Activated CD8-positive, alpha-beta memory T cell treated with anti-CD3 and anti-CD28 coated beads for 4 hours (primary cell): ENCODE data around the gene CRIM1.
"Not testable (repeated sequence)": the region's sequence is repeated elsewhere in the genome, so short reads cannot be mapped to it uniquely, and the experiment has no call there.

Experiments
- DNase-seq, 2 donors: peaks; one replicate each; pipeline ENCODE4 v3.0.0-alpha.2; 2020; ENCODE audit warnings: low read depth in 2 of 2

The CRIM1 gene, protein sequence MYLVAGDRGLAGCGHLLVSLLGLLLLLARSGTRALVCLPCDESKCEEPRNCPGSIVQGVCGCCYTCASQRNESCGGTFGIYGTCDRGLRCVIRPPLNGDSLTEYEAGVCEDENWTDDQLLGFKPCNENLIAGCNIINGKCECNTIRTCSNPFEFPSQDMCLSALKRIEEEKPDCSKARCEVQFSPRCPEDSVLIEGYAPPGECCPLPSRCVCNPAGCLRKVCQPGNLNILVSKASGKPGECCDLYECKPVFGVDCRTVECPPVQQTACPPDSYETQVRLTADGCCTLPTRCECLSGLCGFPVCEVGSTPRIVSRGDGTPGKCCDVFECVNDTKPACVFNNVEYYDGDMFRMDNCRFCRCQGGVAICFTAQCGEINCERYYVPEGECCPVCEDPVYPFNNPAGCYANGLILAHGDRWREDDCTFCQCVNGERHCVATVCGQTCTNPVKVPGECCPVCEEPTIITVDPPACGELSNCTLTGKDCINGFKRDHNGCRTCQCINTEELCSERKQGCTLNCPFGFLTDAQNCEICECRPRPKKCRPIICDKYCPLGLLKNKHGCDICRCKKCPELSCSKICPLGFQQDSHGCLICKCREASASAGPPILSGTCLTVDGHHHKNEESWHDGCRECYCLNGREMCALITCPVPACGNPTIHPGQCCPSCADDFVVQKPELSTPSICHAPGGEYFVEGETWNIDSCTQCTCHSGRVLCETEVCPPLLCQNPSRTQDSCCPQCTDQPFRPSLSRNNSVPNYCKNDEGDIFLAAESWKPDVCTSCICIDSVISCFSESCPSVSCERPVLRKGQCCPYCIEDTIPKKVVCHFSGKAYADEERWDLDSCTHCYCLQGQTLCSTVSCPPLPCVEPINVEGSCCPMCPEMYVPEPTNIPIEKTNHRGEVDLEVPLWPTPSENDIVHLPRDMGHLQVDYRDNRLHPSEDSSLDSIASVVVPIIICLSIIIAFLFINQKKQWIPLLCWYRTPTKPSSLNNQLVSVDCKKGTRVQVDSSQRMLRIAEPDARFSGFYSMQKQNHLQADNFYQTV

DNA sequence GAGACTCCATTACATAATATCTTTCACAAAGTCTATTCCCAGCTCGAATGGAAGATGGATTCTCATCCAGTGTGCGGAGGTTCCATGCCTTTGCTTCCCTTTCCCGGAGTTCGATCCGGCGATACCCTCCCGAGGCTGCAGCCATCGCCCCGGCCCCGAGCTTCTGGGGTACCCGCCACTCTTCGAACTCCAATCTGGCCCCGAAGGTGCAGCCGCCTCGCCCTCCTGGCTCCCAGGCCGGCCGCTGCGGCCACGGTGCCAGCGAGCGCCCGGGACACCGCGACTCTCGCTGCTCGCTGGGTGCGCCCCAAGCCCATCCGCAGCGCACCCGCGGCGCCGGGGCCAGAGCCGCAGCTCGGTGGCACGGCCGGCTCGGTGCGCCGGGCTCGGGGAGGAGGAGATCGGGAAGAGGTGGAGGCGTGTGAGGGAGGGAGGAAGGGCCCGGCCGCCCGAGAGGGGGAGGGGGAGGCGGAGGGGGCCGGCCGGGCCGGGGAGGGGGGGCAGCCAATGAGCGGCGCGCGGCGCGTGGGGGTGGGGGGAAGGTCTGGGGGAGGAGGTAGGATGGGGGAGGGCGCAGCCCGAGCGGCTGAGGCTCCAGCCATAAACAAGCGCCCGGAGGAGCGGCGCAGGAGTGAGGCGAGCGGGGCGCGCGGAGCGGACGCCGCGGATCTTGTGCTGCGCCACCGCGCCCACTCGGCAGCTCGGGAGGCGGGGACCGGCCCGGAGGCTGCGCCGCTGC, at the start of gene CRIM1:
Gene CRIM1, plus strand, starts transcription at position 628 of the 739 bp plus-strand sequence. CDS start 515 bp downstream, outside the sequence.
- DNase-seq, result peak in 1 of 2 donors; percentile 42

DNA sequence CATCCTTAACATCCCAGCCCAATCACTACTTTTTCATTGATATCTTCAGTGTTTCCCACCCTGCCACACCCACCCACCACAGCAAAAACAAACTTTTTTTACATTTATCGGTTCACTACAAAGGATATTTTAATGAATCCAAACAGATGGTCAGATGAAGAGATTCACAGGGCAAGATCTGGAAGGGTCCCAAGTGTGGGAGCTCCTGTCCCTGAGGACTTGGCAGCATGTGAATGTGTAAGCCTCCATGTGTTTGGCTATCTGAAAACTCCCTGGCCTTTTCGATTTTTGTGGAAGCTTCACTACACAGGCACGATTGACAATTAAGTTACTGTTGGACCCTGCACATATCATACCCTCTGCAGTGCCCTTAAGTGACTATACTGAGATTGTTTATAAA, 48.1 kb upstream of the CRIM1 start:
- DNase-seq, result no peak

DNA sequence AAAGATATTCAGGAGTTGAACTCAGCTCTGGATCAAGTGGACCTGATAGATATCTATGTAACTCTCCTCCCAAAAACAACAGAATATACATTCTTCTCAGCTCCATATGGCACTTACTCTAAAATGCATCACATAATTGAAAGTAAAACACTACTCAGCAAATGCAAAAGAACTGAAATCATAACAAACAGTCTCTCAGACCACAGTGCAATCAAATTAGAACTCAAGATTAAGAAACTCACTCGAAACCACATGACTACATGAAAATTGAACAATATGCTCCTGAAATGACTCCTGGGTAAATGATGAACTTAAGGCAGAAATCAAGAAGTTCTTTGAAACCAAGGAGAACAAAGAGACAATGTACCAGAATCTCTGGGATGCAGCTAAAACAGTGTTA, 45.1 kb upstream of the CRIM1 start:
- not testable (repeated sequence) for DNase-seq

GRCh38 chr2:36318547-36318946, 37.0 kb upstream of the CRIM1 start:
- no peak for DNase-seq

- no peak for DNase-seq
These were observed 33.5 kb upstream of the CRIM1 start for GRCh38 chr2:36322108-36322507.

DNA sequence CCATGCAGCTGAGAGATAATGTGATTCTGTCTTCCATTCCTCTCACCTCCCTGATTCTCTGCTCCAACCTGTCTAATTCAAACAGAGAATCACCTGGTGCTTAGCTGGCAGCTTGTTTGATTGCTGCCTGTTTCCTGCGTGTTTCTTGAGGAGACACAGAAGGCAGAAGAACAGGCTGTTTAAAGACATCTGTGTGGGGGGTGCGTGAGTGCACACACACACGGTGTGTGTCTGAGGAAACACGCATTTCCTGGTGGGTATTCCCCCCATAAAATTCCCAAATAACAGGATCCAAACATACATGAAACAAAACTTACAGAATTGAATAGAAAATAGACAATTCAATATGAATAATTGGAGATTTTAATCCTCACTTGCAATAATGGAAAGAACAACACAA, 29.3 kb upstream of the CRIM1 start:
- no peak for DNase-seq

- no peak for DNase-seq
These were observed 26.3 kb upstream of the CRIM1 start for GRCh38 chr2:36329251-36329650.

- no peak for DNase-seq
These were observed 25.7 kb upstream of the CRIM1 start for GRCh38 chr2:36329746-36330472.

GRCh38 chr2:36330473-36331395, 24.8 kb upstream of the CRIM1 start:
- no peak for DNase-seq

DNA sequence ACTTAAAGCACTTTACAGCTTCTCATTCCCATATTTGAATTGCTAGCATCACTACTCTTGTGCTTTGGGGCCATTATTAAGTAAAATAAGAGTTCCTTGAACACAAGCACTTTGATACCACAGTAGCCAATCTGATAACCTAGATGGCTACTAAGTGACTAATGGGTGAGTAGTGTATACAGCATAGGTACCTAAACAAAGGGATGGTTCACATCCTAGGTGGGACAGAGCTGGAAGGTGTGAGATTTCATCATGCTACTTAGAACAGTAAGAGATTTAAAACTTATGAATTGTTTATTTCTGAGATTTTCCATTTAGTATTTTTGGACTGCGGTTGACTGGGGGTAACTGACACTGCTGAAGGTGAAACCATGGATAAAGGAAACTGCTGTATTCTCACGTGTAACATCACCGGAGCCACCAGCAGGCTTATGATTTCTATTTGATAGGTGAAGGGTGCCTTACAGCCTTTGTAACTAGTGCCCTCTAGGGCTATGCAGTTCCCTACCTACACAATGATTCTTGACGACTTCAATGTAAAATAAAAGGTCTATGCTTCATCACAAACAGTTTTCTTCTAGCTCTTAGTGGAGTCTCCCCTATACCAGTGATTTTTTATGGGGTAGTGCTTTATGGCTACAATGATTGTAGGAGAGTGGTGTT, 22.1 kb upstream of the CRIM1 start:
- no peak for DNase-seq

DNA sequence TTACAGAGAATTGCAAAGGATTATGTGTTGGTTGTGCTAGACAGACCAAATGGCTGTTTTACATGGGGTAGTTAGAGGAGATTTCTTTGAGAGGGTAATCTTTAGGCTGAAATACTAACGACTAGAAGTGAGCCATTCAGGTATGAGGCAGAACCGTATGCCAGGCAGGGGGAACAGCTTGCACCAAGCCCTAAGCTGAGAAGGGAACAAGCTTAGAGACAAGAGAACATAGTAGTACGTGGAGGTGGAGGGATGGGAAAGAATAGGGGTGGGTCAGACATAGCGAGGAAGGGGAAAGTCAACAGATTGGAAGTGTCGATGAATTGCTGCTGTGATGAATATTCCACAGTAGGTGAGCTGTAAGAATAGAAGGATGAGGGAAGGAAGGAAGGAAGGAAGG, 20.0 kb upstream of the CRIM1 start:
- no peak for DNase-seq

- no peak for DNase-seq
These were observed 19.3 kb upstream of the CRIM1 start for GRCh38 chr2:36336321-36336720.

DNA sequence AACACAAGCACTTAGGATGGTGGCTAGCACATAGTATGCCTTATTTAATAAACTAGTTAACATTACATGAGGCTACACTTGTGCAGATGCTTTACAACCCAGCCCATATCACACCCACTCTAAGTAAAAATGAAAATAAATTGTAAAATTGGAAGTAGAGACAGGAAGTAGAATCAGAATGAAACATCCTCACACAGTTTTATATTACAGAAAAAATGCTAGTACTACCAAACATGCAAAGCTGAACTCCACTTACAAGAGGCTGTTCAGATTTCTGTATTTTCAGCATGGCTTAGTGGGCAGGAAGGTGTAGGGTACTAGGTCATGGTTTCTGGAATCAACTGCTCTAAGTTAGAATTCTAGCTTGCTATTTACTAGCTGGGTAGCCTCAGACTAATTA, 18.2 kb upstream of the CRIM1 start:
- no peak for DNase-seq

GRCh38 chr2:36338124-36338826, 17.3 kb upstream of the CRIM1 start:
- DNase-seq, result no peak

DNA sequence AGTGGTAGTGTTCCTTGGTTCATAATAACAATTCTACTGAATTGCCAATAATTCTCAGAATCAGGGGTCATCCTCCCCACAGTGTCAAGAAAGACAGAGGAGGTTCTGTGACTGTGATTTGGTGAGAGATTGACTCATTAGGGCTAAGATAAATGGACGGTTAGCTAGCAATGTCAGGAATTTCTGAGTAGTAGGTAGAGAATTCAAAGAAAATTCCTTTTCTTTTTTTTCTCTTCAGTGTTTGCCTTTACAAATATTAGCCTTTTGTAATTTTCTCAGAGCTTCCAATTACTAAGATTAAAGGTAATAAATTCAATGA, 16.8 kb upstream of the CRIM1 start:
- DNase-seq, result no peak

GRCh38 chr2:36339607-36340218, 15.9 kb upstream of the CRIM1 start:
- DNase-seq, result no peak

GRCh38 chr2:36343606-36344005, 12.0 kb upstream of the CRIM1 start:
- no peak for DNase-seq

DNA sequence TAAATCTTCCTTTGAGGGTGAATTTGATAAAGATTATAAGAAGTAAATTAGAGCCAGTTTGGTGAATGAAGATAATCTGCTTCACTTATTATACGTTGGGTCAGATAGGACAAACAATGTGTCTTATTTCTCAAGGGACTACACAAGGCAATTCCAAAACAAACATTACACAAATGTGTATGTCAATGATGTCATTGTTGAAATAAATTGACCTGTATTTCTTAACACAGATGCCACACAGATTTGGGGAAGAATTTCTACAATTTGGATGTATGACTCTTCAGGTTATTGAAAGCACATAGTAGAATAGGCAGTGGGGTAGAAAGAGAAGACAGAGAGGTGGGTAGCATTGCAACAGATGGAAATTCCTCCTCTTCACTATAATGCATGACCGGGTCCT, 6.9 kb upstream of the CRIM1 start:
- DNase-seq, result no peak

DNA sequence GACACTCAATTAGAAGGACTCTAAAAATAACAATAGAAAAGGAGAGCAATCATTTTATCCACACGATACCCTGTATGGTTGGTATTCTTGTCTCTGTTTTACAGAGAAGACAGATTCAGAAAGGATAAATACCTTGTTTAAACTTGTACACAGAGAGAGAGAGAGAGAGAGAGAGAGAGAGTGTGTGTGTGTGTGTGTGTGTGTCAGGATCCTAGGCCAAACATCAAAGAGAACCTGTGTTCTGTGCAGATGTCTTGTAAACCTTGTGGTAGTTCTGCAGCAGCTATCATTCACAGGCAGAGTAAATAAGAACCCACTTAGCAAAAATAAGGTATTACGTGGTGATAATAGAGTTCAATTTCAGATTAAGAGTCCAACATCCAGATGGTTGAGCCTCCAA, 4.3 kb upstream of the CRIM1 start:
- DNase-seq, result no peak
